Right ventricle myocardium superior (tissue), 1 donor: ENCODE measurements around the gene CENATAC. TPM values are rescaled to one million over a fixed set of nuclear protein-coding genes. Genes with fewer than 3 reads are reported as not detected.
"Not testable (repeated sequence)": the region's sequence is repeated elsewhere in the genome, so short reads cannot be mapped to it uniquely, and the experiment has no call there.

Experiments
- ATAC-seq: fragments of 200-7000 bp; cut with Tn5 transposase; one replicate; pipeline ENCODE4 v1.9.1; 2020; ENCODE audit warnings: mild to moderate bottlenecking; ENCODE audit not compliant: poor library complexity
- DNase-seq: peaks from one replicate; pipeline ENCODE4 v3.0.0-alpha.2; 2020
- intact Hi-C: fragments of 100-400 bp; cut with DNase I; formaldehyde crosslinking; loops from one replicate; pipeline ENCODE4 v1.11.2; 2022
- long read RNA-seq: library from polyadenylated mRNA; unstranded; transcript quantifications from one replicate; pipeline ENCODE4 v2.0.0, GENCODE V29; 2021
- total RNA-seq: library from RNA; stranded (reverse); fragmentation: NEBNext Ultra II Directional; extraction: Animal tissue kit (Norgen Biotek cat#: 25700); gene quantifications from one replicate; pipeline ENCODE4 v1.2.1, GENCODE V29; 2021
- donor health status: DM: no; HTN: yes; CAD: no; lungs with severe emphysema.

The CENATAC gene, protein sequence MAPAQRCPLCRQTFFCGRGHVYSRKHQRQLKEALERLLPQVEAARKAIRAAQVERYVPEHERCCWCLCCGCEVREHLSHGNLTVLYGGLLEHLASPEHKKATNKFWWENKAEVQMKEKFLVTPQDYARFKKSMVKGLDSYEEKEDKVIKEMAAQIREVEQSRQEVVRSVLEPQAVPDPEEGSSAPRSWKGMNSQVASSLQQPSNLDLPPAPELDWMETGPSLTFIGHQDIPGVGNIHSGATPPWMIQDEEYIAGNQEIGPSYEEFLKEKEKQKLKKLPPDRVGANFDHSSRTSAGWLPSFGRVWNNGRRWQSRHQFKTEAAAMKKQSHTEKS
- total RNA-seq = 10.0 TPM
- long read RNA-seq, partial matches to known transcripts = 2 of 6 reads
- long read RNA-seq, other reads (novel, unspliced or antisense) = 1 of 6 reads

DNA sequence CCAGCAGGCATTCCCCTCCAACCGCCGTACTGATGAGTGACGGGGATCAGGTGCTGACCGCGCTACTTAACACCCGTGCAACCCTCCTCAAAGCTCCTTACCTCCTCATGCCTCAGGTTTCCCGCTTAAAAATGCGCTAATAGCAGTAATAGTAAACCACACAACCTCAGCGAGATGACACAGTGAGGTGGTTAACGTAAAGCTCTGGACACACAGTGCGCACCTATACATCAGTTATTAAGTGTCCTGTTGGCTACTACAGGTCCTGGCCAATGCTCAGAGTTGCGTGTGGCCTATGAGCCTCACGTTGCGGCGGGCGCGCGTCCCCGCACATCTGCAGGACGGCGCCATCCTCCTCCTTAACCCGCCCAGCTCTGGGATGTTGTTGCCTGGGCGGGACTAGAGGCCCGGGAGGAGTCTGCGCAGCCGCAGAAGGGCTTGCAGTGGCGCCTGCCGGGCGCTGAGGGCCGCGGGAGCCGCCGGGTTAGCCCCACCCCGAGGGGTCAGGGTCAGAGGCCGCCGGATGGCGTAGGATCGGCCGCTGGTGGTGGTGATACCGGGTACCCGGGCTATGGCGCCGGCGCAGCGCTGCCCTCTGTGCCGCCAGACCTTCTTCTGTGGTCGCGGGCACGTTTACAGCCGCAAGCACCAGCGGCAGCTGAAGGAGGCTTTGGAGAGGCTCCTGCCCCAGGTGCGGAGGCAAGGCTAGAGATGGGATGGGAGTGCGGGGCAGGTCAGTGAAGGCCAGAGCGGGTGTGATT lies at the start of gene CENATAC:
TSS of gene CENATAC (plus strand) at position 512 of the 761 bp plus-strand sequence. CDS start at position 572, 60 bp downstream.
- peak; percentile 100 for ATAC-seq
- peak; percentile 98 for DNase-seq
- intact Hi-C loops = loop anchor here (2.0 kb wide), 1 partner anchor 21 kb away; the partner anchor contains the start of genes RPS25 and TRAPPC4

DNA sequence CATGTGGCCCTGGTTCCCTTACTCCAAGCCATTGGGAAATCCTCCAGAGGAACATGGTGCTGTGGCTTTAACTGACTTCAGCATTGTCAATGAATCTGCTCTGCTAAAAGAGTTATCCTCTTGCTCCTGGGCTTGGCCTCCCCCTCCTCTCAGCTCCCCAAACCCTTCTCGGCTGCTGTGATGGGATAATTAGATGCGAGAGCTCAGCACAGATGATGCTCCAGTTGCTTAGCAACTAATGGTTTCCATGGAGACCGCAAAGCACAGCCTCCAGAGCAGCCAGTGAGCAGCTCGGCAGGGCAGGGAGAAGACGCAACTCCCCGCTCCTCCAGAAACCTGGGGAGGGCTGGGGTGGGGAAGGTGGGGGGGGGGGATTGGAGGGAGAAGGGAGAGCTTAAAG lies 44.7 kb upstream of the CENATAC start:
- intact Hi-C loops = no loop called here
- DNase-seq (no peak), ATAC-seq (no peak)

DNA sequence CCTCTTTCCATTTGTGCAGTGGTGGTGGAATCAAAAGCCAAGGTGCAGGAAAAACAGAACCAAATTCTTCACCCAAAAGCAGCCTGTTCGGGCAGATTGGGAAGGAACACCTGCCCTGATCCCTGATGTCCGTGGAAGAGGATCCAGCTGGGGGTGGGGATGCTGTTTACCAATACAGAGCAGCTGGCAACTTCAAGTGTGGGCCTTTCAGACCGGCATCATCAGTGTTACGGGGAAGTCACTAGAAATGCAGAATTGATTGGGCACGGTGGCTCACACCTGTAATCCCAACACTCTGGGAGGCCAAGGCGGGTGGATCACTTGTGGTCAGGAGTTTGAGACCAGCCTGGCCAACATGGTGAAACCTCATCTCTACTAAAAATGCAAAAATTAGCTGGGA lies 44.0 kb upstream of the CENATAC start:
- ATAC-seq, intact Hi-C loops, DNase-seq: not testable (repeated sequence)

DNA sequence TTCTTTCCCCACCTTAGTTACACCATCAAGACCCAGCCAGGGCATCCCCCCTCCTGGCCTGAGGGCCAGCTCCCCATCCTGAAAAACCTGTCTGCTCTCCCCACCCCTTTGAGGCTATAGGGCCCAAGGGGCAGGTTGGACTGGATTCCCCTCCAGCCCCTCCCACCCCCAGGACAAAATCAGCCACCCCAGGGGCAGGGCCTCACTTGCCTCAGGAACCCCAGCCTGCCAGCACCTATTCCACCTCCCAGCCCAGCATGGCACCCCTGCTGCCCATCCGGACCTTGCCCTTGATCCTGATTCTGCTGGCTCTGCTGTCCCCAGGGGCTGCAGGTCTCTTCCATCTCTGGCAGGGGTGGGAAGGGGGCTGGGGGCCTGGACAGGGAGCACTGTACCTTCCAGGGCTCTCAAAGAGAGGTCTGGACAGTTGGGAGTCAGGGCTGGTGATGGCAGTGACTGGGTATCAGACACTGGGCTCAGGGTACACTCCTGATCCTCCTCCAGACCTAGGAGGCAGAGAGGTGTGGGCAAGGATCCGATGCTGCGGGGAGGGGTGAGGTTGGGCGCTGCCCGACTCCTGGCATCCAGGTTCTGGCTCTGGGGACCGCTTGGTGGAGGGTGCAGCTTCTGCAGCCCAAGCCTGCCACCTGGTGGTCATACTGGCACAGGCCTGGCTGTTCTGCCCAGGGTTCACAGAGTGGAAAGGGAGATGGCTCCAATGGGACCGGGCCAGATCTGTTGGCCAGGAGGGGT lies 41.7 kb upstream of the CENATAC start, which contains the start of gene UPK2:
TSS of gene UPK2 (plus strand) at position 205 of the 753 bp plus-strand sequence. CDS start at position 258, 53 bp downstream.
- peak; percentile 98 for ATAC-seq
- intact Hi-C loops = loop anchor here (2.0 to 5.0 kb wide), 2 partner anchors 49 to 264 kb away; no protein-coding TSS in a partner anchor
- peak; percentile 92 for DNase-seq

DNA sequence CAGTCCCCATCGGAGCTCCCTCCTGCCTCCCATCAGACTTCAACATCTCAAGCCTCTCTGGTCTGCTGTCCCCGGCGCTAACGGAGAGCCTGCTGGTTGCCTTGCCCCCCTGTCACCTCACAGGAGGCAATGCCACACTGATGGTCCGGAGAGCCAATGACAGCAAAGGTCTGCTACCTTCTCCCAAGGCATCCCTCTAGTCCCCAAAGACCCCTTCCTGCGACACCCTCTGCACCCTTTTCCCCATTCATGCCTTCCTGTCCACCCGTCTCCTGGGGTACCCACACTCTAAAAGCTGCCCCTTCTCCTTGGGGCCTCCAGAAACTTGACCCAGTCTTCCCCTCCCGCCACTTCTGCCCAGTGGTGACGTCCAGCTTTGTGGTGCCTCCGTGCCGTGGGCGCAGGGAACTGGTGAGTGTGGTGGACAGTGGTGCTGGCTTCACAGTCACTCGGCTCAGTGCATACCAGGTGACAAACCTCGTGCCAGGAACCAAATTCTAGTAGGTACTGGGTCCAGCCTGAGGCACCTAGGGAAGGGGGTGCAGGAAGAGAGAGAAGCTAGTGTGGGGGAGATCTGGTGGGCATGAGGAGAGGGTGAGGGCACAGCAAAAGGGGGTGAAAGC lies 41.0 kb upstream of the CENATAC start:
- ATAC-seq = no peak
- intact Hi-C loops = loop anchor here (2.0 to 5.0 kb wide), 2 partner anchors 50 to 265 kb away; no protein-coding TSS in a partner anchor
- DNase-seq = no peak

DNA sequence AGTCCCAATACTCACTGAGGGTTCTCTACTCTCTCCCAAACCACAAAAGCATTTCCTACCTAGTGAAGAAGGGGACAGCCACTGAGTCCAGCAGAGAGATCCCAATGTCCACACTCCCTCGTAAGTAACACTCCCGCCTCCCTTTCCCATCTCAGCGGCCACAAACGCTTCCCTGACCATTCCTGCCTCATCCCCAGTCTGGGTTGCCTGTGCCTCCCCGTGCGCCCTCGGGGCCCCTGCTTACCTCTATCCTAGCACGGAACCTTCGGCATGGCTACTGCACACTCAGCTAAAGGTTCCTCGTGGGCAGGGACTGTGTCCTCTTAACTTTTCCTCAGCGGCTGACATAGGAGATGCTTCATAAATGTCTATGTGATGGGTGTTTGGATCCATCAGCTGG lies 40.4 kb upstream of the CENATAC start:
- intact Hi-C loops = loop anchor here (2.0 to 5.0 kb wide), 2 partner anchors 51 to 265 kb away; no protein-coding TSS in a partner anchor
- DNase-seq (no peak), ATAC-seq (no peak)

DNA sequence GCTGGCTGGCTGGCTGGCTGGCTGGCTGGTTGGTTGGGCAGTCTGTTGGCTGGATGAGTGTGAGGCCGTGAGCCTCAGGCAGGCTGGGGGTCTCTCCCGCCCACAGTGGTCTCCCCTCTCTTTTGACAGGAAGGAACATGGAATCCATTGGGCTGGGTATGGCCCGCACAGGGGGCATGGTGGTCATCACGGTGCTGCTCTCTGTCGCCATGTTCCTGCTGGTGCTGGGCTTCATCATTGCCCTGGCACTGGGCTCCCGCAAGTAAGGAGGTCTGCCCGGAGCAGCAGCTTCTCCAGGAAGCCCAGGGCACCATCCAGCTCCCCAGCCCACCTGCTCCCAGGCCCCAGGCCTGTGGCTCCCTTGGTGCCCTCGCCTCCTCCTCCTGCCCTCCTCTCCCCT lies 40.0 kb upstream of the CENATAC start:
- DNase-seq = no peak
- intact Hi-C loops = loop anchor here (2.0 to 5.0 kb wide), 2 partner anchors 51 to 266 kb away; no protein-coding TSS in a partner anchor
- no peak for ATAC-seq

DNA sequence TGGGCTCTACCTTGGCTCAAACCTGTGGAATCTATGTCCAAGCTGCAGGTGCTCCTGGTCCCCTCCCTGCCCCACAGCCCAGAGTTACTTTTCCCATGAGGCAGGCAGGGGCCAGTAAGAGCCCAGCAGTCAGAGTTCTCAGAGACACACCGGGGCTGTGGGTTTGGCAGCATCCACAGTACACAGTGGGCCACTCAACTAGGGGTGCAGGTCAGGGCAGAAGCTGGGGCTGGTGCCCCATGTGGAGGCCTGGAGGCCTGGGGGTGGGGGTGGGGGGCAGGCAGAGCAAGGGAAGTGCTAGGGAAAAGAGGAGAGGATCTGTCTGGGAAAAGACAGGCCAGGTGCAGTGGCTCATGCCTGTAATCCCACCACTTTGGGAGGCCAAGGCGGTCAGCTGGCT lies 39.4 kb upstream of the CENATAC start:
- no peak for ATAC-seq
- no peak for DNase-seq
- intact Hi-C loops = loop anchor here (5.0 kb wide), 1 partner anchor 266 kb away; no protein-coding TSS in a partner anchor

DNA sequence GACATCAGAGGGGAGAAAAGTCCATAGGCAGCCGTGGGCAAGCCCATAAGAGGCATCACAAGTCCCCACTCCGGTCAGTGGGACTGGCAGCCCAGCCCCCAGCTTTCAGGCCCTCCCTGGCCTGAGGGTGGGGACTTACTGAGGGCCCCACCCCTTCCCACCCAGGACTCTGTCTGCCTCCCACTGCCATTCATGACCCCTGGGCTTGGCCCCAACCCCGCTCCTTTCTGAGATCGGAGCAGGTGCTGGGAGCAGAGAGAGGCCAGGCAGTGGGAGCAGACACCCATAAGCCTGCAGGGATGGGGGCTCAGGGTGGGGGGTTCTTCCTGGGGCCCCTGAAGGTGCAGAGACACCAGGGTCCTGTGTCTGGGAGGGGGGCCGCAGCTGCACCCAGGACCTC lies 36.7 kb upstream of the CENATAC start:
- ATAC-seq (no peak), DNase-seq (no peak)
- intact Hi-C loops = no loop called here

DNA sequence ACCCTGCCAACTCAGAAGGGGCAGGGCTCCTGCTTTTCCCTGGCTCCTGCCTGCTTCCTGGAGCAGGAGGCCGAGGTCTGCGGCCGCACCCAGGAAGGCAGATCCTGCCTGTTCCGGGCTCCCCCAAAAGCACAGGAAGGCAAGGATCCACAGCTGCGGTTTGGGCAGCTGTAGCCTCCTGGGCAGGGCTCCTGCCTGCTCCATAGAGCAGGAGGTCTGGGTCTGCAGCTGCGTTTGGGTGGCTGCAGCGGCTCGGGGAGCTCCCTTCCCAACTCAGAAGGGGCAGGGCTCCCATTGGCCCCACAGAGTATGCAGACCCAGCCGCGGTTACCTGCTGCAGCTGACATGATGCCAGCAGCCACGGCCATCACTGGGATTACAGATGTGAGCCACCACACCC lies 36.3 kb upstream of the CENATAC start:
- ATAC-seq = no peak
- intact Hi-C loops = no loop called here

DNA sequence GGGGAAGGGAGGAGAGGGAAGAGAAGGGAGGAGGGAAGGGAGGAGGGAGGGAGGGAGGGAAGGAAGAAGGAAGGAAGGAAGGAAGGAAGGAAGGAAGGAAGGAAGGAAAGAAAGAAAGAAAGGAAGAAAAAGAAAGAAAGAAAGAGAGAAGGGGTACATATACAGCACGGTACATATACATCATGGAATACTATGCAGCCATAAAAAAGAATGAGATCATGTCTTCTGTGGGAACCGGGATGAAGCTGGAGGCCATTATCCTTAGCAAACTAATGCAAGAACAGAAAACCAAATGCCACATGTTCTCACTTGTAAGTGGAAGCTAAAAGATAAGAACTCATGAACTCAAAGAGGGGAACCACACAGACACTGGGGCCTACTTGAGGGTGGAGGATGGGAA lies 28.4 kb upstream of the CENATAC start:
- ATAC-seq, DNase-seq, intact Hi-C loops: not testable (repeated sequence)

More for the DNA sequence above, 36.3 kb upstream of the CENATAC start:
- DNase-seq = no peak

DNA sequence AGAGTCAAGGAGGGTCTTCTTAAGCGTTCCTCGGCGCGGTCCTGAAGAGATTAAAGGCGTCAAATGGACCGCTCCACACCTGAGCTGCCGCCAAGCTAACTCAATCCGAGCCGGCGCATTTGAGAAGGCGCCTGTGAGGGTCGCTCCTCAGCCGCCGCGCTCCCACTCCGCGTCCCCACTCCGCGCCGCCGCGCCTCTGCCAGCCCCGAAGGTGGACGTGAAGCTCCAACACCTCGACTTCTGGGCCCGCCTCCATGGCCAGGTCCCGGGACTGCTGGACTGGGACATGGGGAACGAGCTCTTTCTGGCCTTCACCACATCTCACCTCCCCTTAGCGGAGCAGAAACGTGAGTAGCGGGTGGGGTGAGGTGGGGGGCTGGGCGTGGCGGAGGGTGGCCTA lies 26.3 kb upstream of the CENATAC start, which contains the start of gene FOXR1:
TSS of gene FOXR1 (plus strand) at position 116 of the 400 bp plus-strand sequence. CDS start at position 287, 171 bp downstream.
- intact Hi-C loops = no loop called here
- no peak for DNase-seq
- ATAC-seq = no peak

DNA sequence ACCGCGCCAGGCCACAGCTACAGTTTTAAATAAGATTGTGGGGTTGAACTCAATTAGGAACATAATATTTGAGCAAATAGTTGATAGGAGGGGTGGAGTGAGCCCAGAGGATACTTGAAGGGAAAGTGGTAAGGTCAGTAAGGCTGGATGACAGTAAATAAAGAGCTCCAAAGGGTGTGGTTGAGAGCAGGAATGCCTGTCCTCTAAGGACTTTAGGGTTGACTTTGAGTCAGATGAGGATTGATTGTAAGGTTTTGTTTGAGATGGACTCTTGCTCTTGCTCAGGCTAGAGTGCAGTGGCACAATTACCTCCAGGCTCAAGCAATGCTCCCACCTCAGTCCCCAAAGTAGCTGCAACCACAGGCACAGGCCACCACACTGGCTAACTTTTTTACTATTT lies 24.0 kb upstream of the CENATAC start:
- intact Hi-C loops = no loop called here
- ATAC-seq = no peak
- DNase-seq = no peak

DNA sequence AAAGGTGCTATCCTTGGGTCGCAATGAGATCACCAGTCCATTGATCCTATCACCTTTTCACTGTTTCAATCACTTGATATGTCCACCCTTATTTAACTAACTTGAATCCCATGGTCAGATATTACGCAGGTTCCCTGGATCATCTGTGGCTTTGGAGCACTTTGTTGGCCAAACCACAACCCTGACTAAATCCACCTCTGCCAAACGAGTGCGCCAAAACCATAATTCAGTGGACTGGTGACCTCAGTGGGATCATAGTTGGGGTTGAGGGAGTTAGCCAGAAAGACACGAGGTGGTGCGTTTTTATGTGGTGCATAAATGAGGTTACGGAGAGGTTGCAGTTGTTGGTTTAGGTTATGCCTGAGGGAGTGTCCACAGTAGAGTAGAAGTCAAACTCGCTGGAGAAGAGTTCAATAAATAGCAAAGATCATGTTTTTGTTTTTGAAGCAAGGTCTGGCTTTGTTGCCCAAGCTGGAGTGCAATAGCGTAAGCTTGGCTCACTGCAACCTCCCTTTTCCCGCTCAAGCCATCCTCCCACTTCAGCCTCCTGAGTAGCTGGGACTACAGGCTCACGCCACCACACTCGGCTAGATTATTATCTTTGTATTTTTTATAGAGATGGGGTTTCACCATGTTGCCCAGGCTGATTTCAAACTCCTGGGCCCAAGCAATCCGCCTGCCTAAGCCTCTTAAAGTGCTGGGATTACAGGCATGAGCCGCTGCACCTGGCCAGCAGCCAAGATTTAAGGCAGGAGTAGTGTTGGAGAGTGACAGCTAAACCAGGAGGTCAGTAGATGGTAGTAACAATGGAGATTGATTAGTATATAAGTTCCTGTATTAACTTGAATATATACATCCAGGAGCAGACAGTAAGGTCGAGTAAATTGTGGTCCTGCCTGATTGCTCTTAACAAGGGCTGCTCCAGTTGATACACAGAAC lies 21.9 kb upstream of the CENATAC start:
- ATAC-seq (no peak), DNase-seq (no peak)
- intact Hi-C loops = no loop called here

DNA sequence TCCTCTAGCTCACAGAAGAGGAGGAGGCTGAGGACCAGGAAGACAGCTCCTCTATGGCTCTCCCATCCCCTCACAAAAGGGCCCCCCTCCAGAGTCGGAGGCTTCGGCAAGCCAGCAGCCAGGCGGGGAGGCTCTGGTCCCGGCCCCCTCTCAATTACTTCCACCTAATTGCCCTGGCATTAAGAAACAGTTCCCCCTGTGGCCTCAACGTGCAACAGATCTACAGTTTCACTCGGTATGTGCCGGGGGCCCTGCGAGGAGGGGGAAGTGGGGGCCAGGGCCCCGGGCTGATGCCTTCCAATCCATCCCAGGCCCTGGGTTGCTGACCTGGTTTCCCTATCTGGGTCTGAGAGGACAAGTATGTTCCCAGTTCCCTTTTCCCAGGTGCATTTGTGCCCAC lies 18.5 kb upstream of the CENATAC start:
- DNase-seq = no peak
- ATAC-seq = no peak
- intact Hi-C loops = no loop called here

DNA sequence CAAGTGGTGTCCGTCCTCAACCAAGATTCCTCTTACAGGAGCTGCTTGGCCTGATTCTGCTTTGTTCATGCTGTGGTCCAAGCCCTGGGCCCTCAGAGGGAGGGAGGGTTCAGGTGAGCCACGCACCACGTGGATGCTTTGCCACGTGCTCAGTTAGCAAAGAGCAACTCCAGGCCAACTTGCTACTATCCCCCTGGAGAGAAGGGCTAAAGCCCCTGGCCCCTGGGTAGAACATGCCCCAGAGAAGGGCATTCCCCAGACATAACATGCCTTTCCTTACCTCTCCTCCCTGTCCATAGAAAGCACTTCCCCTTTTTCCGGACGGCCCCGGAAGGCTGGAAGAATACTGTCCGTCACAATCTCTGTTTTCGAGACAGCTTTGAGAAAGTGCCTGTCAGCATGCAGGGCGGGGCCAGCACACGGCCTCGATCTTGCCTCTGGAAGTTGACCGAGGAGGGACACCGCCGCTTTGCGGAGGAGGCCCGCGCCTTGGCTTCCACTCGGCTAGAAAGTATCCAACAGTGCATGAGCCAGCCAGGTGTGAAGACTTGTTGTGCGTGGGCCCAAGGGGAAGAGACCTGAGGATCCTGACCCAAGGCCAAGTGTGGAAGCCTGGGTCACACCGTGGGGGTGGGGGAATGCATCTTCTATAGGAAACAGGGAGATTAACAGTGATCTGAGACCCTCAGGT lies 17.6 kb upstream of the CENATAC start:
- ATAC-seq = peak; percentile 69
- intact Hi-C loops = no loop called here
- peak; percentile 73 for DNase-seq
